ENCODE measurements around the gene SP4.
"Not testable (repeated sequence)": the region's sequence is repeated elsewhere in the genome, so short reads cannot be mapped to it uniquely, and the experiment has no call there.

The SP4 gene

DNA sequence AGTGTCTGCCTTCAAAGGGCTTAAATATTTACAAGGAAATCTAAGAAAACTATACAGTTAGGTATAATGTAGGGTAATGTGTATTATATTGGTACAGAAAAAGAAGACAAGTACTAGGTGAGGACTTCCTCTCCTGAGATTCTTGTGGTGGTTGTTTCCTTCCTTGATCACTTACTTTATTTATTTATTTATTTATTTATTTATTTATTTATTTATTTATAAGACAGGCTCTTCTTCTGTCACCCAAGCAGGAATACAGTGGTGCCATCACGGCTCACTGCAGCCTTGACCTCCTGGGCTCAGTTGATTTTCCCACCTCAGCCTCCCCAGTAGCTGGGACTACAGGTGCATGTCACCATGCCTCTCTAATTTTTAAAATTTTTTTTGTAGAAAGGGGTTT is 96.8 kb downstream of the SP4 start:
- DNase-seq (ENCODE audit: low read depth in 2 of 3, low spot score in 2 of 3) = no peak

DNA sequence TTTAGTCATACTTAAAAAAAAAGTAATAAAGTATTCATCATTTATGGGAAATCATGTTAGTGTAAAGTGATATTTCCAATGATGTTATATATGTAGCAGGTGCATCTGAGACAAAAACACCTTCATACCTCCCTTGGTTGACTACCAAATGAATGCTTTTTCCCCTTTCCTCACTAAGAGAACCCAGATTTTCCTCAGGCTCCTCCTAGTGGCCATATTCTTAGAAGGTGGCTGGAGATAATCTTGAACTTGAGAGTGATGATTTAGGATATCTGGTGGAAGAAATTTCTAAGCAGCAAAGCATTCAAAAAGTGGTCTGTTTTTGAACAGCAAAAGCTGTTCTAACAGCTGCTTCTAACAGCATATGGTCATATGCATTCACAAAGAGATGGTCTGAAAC is 98.1 kb downstream of the SP4 start:
- DNase-seq (ENCODE audit: low read depth in 2 of 3, low spot score in 2 of 3) = no peak

DNA sequence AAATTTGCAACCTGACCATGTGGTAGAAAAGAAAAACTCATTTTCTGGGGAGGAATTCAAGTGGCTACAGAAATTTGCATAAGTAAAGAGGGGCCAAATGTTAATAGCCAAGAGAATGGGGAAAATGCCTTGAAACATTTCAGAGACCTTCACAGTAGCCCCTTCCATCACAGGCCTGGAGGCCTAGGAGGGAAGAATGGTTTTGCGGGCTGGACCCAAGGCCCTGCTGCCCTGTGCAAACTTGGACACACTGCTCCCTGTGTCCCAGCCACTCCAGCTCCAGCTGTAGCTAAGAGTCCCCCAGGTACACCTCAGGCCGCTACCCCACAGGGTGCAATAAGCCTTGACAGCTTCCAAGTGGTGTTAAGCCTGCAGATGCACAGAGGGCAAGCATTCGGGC is 98.6 kb downstream of the SP4 start:
- DNase-seq (ENCODE audit: low read depth in 2 of 3, low spot score in 2 of 3) = no peak

DNA sequence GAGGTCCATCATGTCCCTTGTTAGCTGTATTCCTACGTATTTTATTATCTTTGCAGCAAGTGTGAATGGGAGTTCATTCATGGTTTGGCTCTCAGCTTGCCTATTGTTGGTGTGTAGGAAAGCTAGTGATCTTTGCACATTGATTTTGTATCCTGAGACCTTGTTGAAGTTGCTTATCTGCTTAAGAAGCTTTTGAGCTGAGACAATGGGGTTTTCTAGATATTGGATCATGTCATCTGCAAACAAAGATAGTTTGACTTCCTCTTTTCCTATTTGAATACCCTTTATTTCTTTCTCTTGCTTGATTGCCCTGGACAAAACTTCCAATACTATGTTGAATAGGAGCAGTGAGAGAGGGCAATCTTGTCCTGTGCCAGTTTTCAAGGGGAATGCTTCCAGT is 104.6 kb downstream of the SP4 start:
- not testable (repeated sequence) for DNase-seq (ENCODE audit: low read depth in 2 of 3, low spot score in 2 of 3)

DNA sequence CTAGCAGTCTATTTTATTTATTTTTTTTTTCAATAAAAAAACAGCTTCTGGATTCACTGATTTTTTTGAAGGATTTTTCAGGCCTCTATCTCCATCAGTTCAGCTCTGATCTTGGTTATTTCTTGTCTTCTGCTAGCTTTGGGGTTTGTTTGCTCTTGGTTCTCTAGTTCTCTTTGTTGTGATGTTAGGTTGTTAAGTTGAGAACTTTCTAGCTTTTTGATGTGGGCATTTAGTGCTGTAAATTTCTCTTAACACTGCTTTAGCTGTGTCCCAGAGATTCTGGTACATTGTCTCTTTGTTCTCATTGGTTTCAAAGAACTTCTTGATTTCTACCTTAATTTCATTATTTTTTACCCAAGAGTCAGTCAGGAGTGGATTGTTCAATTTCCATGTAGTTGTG is 105.8 kb downstream of the SP4 start:
- not testable (repeated sequence) for DNase-seq (ENCODE audit: low read depth in 2 of 3, low spot score in 2 of 3)

DNA sequence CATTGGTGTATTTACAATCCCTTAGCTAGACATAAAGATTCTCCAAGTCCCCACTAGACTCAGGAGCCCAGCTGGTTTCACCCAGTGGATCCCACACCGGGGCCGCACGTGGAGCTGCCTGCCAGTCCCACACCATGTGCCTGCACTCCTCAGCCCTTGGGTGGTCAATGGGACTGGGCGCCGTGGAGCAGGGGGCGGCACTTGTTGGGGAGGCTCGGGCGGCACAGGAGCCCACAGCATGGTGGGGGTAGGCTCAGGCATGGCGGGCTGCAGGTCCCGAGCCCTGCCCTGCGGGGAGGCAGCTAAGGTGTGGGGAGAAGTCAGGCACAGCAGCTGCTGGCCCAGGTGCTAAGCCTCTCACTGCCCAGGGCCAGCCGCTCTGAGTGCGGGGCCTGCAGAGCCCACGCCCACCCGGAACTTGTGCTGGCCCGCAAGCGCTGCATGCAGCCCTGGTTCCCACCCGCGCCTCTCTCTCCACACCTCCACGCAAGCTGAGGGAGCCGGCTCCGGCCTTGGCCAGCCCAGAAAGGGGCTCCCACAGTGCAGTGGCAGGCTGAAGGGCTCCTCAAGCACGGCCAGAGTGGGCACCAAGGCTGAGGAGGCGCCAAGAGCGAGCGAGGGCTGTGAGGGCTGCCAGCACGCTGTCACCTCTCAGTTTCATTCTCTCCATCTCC is 108.7 kb downstream of the SP4 start:
- not testable (repeated sequence) for DNase-seq (ENCODE audit: low read depth in 2 of 3, low spot score in 2 of 3)

DNA sequence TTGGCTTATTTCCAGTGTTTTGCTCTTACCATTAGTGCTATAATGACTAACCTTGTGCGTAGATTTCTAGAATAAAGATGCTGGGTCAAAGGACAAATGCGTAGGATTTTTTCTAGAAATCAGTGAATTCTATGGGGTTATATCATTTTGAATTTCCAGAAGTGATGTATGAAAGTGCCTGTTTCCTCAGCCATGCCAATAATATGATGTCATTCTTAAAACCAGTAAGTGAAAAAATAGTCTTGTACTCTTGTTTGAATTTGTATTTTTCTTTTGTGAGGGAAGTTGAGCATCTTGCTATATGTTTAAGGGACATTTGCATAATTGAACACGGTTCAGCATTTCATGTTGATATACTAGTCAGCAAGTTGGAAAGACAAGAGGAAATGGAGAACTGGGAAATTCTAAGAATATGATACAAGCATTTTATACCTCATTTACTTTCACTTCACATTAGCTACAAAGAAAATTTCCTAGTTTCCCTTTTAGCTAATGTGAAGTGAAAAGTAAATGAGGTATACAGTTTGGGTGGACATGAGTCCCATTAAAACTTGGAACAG is 111.1 kb downstream of the SP4 start:
- DNase-seq (ENCODE audit: low read depth in 2 of 3, low spot score in 2 of 3) = no peak

DNA sequence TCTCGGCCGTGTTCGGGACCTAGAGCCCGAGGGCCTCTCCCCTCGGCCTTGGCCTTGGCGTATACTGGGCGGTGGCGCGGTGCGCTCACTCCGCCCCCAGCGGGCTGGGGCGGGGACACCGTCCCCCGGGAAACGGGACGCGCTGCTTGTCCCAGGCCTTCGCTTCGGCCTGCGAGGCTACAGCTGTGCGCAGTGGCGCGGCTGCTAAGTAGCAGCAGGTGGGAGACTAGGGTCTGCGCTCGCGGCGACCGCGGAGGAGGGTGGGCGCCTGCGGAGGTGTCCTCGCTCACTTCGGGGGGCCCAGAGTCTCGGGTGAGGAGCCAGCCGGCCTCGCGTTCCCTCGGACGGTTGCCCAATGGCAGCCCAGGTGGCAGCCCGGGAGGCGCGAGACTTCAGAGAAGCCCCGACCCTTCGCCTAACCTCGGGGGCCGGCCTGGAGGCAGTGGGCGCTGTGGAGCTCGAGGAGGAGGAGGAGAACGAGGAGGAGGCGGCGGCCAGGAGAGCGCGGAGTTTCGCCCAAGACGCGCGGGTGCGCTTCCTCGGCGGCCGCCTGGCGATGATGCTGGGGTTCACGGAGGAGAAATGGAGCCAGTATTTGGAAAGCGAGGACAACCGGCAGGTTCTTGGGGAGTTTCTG is 115.1 kb downstream of the SP4 start, which contains the start of gene DNAH11:
DNAH11 (plus strand) TSS at position 149 of the 637 bp plus-strand sequence; CDS start at position 356, 207 bp downstream.
- peak in 2 of 3 experiments; percentile 3 to 5 for DNase-seq (ENCODE audit: low read depth in 2 of 3, low spot score in 2 of 3)

DNA sequence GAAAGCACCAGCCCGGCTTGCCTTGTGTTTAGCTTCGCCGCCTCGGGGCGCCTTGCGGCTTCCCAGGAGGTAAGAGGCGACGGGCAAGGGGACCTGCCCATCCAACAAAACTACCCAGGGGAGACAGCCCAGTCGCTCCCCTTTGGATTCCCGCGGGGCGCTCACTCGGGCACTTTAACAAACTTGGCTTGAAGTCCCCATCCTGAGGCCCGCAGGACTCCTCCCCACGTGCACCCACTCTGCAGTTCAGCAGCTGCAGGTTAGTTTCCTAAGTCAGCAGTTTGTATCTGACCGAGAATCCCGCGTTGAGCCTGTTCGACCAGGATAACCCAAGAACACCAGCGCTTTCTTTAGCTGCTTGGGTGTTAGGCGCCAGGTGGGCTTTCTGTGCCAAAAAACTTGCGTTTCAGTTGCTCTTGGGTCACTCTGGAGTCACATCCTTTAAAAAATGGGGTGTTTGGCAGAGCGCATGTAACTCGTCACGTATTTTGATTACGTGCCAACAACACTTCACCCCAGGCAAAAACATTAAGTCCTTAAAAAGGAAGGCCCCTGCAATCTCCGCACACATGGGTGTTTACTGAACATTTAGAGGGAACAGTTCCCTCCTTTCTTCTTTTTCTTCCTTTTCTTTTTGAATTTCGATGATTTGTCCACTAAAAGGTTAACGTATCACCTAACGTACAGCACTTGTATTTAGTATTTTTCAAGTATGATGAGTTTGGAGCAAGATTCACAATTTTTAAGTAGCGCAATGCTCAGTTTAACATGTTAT is 115.8 kb downstream of the SP4 start:
- peak in 1 of 3 experiments; percentile 1 for DNase-seq (ENCODE audit: low read depth in 2 of 3, low spot score in 2 of 3)

DNA sequence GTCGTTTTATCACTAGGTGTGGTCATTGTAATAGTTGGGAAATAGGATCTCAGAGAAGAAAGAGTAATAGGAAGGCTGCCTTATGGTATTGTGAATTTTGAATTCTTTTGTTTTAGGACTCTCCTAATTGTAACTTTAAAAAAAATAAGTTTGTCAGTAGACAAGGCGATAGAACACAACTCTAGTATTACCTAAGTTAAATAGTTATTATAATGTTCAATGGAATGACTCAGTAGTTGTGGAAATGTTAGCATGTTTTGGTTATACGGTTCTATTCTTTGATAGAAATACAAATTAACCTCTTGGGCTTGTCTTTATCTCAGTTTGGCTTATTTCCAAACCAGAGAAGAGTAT is 116.4 kb downstream of the SP4 start:
- DNase-seq (ENCODE audit: low read depth in 2 of 3, low spot score in 2 of 3) = no peak

DNA sequence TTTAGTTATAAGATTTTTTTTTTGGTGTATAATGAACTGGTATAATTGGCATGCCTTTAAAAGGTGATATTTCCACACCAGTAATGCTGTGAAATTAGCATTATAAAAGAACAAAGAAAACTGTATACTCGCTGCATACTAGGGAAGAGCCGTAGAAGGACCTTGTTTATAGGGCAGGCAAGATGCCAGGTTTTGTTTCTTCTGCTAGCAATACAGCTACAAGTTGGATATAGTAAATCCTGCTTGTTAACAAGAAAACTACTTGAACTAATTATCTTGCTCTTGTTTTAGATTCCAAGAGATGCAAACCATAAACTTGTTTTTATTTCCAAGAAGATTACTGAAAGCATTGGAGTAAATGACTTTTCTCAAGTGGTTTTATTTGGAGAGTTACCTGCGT is 116.8 kb downstream of the SP4 start:
- no peak for DNase-seq (ENCODE audit: low read depth in 2 of 3, low spot score in 2 of 3)

DNA sequence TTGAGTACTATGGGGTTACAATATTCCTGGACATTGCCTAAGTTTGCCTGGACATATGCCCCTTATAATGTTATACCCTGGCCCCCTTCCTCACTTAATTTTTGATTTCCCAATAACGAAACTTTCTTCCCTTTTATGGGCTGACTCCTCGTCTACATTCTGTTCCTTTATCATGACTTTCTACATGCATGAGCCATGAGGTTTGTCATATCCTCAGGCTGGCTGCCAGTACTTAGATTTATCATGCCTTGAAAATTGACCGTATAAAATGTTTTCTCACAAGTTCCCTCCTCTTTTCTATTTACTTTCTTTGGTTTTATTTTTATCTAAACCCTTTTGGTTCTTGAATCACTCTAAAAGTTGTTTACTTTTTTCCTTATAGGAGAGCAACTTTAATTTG is 119.6 kb downstream of the SP4 start:
- DNase-seq (ENCODE audit: low read depth in 2 of 3, low spot score in 2 of 3) = no peak

DNA sequence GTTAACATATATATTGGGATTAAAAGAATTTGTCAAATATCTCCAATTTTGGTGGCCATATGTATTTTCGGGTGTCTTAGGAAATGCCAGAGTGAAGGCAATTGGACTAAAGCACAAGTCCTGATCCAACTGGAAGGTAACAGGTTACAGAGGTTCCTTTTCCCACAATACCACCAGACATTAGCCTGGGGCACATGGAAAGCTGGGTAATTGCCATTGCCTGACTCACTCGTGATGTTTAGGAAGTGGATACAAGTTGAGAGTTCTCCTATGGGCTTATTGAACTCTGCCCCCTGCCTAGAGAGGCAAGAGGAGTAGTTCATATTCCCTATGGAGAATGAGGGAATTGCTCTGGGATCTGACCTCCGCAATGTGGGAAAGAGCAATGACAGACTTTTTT is 120.6 kb downstream of the SP4 start:
- DNase-seq (ENCODE audit: low read depth in 2 of 3, low spot score in 2 of 3) = no peak

DNA sequence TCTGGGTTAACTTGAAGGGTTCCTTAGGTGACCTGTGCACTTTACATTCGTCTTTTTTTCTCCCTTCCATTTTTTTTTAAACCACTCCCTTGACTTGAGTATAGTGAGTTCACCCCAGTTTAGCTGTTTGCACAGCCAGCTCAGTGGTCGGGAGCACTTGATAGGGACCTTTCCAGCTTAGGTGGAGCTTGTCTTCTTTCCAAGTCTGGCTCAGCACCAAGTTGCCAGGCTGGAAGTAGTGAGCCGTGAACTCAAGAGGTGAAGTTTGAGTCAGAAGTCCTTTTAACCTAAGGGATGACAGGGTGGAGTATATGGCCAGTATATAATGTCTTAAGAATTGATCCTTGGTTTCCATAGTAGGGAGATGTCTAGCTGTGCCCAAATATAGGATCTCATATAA is 122.2 kb downstream of the SP4 start:
- DNase-seq (ENCODE audit: low read depth in 2 of 3, low spot score in 2 of 3) = no peak

DNA sequence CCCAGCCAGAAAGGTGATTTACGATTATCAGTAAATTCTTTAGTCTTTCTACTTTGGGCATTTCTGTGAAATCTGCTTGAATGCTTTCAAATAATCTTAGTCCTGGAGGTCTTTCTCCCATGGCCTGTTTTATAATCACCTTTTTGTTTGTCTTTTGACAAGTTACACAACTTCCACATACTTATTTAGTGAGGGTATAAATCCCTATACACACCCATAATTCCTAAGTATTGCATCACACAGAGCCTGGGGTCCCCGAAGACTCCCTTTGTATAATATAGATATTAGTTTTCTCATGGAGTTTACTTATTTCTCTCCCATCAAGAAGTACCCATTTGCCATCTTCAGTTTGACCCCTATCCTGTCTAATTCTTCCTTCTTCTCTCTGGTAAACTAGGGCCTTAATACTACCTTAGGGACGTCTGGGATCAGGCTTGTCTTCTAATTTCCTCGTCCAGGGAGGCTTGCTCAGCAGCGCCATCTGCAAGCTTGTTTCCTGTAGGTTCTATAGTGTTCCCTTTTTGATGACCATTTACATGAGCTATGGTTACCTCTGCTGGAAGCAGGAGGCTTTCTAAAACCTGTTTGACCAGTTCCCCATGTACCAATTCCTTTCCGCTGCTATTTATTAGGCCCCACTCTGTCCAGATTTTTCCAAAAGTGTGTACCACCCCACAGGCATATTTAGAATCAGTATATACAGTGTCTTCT is 123.1 kb downstream of the SP4 start:
- no peak for DNase-seq (ENCODE audit: low read depth in 2 of 3, low spot score in 2 of 3)

DNA sequence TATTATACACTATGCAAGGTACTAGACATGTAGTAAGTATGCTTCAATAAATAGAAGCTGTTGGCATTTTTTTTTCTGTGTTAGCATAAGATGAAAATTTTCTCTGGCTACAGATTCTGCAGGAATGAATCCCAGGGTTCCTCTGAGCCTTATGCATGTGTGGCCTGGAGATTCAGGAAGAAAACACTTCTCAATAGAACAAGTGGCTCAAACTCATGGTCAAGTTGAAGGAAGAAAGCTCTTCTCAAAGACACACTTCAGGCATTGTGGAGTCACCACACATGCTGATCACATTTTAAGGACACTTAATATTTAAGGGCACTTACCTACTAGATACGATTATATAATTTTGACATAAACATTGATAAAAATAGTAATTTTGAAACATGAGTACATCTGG is 134.5 kb downstream of the SP4 start:
- no peak for DNase-seq (ENCODE audit: low read depth in 2 of 3, low spot score in 2 of 3)

Measured in activated CD8-positive, alpha-beta memory T cell treated with anti-CD3 and anti-CD28 coated beads for 48 hours (primary cell).